Liver (tissue), 9 donors: ENCODE measurements around the gene NIPSNAP2. TPM values are rescaled to one million over a fixed set of nuclear protein-coding genes. Genes with fewer than 3 reads are reported as not detected.

Source experiments
- DNase-seq: peaks from one replicate; pipeline ENCODE4 v3.0.0-alpha.2; 2017; ENCODE audit warnings: low spot score
- H3K27ac ChIP-seq, 2 donors: one replicate each; pipeline ENCODE4 v1.7.0; 2013; ENCODE audit warnings: inconsistent platforms in 2 of 2, low read length in 2 of 2, control low read depth in 1 of 2, low read depth in 1 of 2, mild to moderate bottlenecking in 1 of 2
- H3K27me3 ChIP-seq, 4 donors: one replicate each; pipeline versions ENCODE4 v1.6.1 to v1.7.0; 2013; ENCODE audit warnings: low read length in 3 of 4, inconsistent platforms in 1 of 4, mild to moderate bottlenecking in 1 of 4, moderate library complexity in 1 of 4; ENCODE audit not compliant: control insufficient read depth in 4 of 4, insufficient read depth in 4 of 4
- H3K36me3 ChIP-seq, 4 donors: one replicate each; pipeline versions ENCODE4 v1.6.1 to v1.7.0; 2013; ENCODE audit warnings: low read length in 3 of 4, mild to moderate bottlenecking in 3 of 4, low read depth in 1 of 4, moderate library complexity in 1 of 4; ENCODE audit not compliant: control insufficient read depth in 4 of 4, insufficient read depth in 3 of 4
- H3K4me1 ChIP-seq, 4 donors: one replicate each; pipeline versions ENCODE4 v1.6.1 to v1.7.0; 2013; ENCODE audit warnings: low read length in 3 of 4, mild to moderate bottlenecking in 3 of 4, moderate library complexity in 1 of 4; ENCODE audit not compliant: control insufficient read depth in 4 of 4, insufficient read depth in 4 of 4
- H3K4me3 ChIP-seq, 3 donors: one replicate each; pipeline versions ENCODE4 v1.6.1 to v1.7.0; 2013; ENCODE audit warnings: low read length in 3 of 3, control low read depth in 1 of 3, low read depth in 1 of 3, mild to moderate bottlenecking in 1 of 3
- H3K9ac ChIP-seq, 2 donors: one replicate each; pipeline ENCODE4 v1.7.0; 2013; ENCODE audit warnings: low read length in 2 of 2, mild to moderate bottlenecking in 2 of 2, moderate library complexity in 2 of 2, control low read depth in 1 of 2, low read depth in 1 of 2
- H3K9me3 ChIP-seq, 4 donors: one replicate each; pipeline versions ENCODE4 v1.6.1 to v1.7.0; 2013; ENCODE audit warnings: low read length in 3 of 4; ENCODE audit not compliant: control insufficient read depth in 4 of 4
- EGR1 ChIP-seq, 2 donors: IDR thresholded peaks; 2 replicates each; pipeline ENCODE4 v1.6.1; 2016 to 2018; ENCODE audit warnings: antibody characterized with exemption in 2 of 2, low read depth in 2 of 2
- FOXA1 ChIP-seq: IDR thresholded peaks from 2 replicates; pipeline ENCODE4 v1.6.1; 2016; ENCODE audit warnings: antibody characterized with exemption
- FOXA2 ChIP-seq: IDR thresholded peaks from 2 replicates; pipeline ENCODE4 v1.6.1; 2016; ENCODE audit warnings: antibody characterized with exemption
- GABPA ChIP-seq, 2 donors: IDR thresholded peaks in 1 of 2; conservative IDR thresholded peaks in 1 of 2; 2 replicates each; pipeline ENCODE4 v1.6.1; 2016; ENCODE audit warnings: antibody characterized with exemption in 2 of 2, mild to moderate bottlenecking in 1 of 2, moderate library complexity in 1 of 2
- HNF4A ChIP-seq, 2 donors: conservative IDR thresholded peaks; 2 replicates each; pipeline ENCODE4 v1.6.1; 2016; ENCODE audit warnings: antibody characterized with exemption in 2 of 2, mild to moderate bottlenecking in 2 of 2
- HNF4G ChIP-seq: IDR thresholded peaks from 2 replicates; pipeline ENCODE4 v1.6.1; 2016; ENCODE audit warnings: antibody characterized with exemption
- JUND ChIP-seq, 2 donors: IDR thresholded peaks; 2 replicates each; pipeline ENCODE4 v1.6.1; 2016; ENCODE audit warnings: antibody characterized with exemption in 2 of 2
- NR2F2 ChIP-seq: IDR thresholded peaks from 2 replicates; pipeline ENCODE4 v1.6.1; 2016; ENCODE audit warnings: antibody characterized with exemption
- RAD21 ChIP-seq, 2 donors: IDR thresholded peaks; 2 replicates each; pipeline ENCODE4 v1.6.1; 2016; ENCODE audit warnings: antibody characterized with exemption in 2 of 2, mild to moderate bottlenecking in 2 of 2
- RXRA ChIP-seq, 2 donors: IDR thresholded peaks; 2 replicates each; pipeline ENCODE4 v1.6.1; 2017 to 2018; ENCODE audit warnings: antibody characterized with exemption in 2 of 2, mild to moderate bottlenecking in 1 of 2
- SP1 ChIP-seq: IDR thresholded peaks from 2 replicates; pipeline ENCODE4 v1.6.1; 2018; ENCODE audit warnings: antibody characterized with exemption, mild to moderate bottlenecking
- TAF1 ChIP-seq: conservative IDR thresholded peaks from 2 replicates; pipeline ENCODE4 v1.6.1; 2016; ENCODE audit warnings: antibody characterized with exemption, mild to moderate bottlenecking
- YY1 ChIP-seq: IDR thresholded peaks from 2 replicates; pipeline ENCODE4 v1.6.1; 2016; ENCODE audit warnings: antibody characterized with exemption, mild to moderate bottlenecking
- WGBS: extraction: QIAGEN DNeasy Blood & Tissue Kit; methylation state at CpG from one replicate; pipeline ENCODE4 v1.1.7; 2013; 5-methylcytosine and 5-hydroxymethylcytosine counted together
- polyA plus RNA-seq, 2 donors: library from polyadenylated mRNA; stranded (reverse) in 1 of 2; unstranded in 1 of 2; fragments of 200-250 nt in 1 of 2; fragments of >200 nt in 1 of 2; fragmentation: Nextera tagmentation in 1 of 2; extraction: Ambion mirVana in 1 of 2; gene quantifications; one replicate each; pipeline versions ENCODE4 v1.2.1 to v1.2.3, GENCODE V29; 2013 to 2015
- total RNA-seq, 2 donors: library from RNA; depleted of rRNA; stranded (reverse); fragments of >200 nt; gene quantifications; one replicate each; pipeline ENCODE4 v1.2.3, GENCODE V29; 2014
- TF ChIP-seq, protein P1 (sequence below): IDR thresholded peaks from 2 replicates; pipeline ENCODE4 v1.6.1; 2016; ENCODE audit warnings: antibody characterized with exemption
- TF ChIP-seq, protein P2 (sequence below): IDR thresholded peaks from 2 replicates; pipeline ENCODE4 v1.6.1; 2016; ENCODE audit warnings: antibody characterized with exemption
- TF ChIP-seq, protein P3 (sequence below): IDR thresholded peaks from 2 replicates; pipeline ENCODE4 v1.6.1; 2016; ENCODE audit warnings: antibody characterized with exemption, mild to moderate bottlenecking
- TF ChIP-seq, protein P4 (sequence below): fragments of 150-350 bp; IDR thresholded peaks from 2 replicates; pipeline ENCODE4 v1.5.1; 2017; ENCODE audit warnings: improper control_type of control experiment, low read depth, low read length; ENCODE audit not compliant: missing input control
- TF ChIP-seq, protein P5 (sequence below): IDR thresholded peaks from 2 replicates; pipeline ENCODE4 v1.6.1; 2016; ENCODE audit warnings: antibody characterized with exemption
- donor health status: healthy.
- donor health status: healthy.
- donor health status: healthy.
- donor health status: healthy.
- donor health status: healthy.

Gene NIPSNAP2
- total and polyA plus RNA-seq, 4 donors = 6.0 to 20.4 (median 11.8) TPM

DNA sequence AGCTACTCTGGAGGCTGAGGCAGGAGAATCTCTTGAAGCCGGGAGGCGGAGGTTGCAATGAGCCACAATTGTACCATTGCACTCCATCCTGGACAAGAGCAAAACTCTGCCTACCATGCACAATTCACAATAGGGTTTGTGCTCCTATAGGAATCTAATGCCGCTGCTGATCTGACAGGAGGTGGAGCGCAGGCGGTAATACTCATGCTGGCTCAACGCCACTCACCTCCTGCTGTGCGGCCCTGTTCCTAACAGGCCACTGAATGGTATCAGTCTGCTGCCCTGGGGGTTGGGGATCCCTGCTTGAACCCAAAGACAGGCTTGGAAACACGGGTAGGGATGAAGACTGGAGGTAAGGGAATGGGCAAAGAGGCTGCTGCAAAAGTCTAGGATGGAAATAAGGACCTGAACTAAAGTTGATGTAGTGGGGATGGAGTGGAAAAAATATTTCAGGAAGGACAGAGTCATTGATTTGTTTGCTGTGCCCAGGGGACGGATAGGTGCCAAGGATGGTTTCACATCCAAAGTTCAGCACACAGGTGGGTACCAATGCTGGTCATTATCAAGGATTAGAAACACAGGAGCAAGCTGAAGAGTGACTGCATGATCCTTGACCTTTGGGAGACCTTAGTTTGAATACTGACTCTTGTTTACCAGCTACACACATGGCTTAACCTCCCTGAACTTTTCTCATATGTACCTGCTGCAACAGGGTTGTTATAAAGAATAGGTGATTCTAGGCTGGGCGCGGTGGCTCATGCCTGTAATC is 10.5 kb upstream of the NIPSNAP2 start:
- no peak for DNase-seq
- 78% methylated on average over 11 of the region's 11 CpGs for WGBS
- Histone ChIP-seq H3K4me1 (peaks cover 2 to 18% (median 11%) of the 10 kb centered on the region in 4 donors), H3K9ac (no peak overlapping the region), H3K9me3 (no peaks in the 10 kb centered on the region), H3K4me3 (no peak overlapping the region), H3K27ac (no peak overlapping the region), H3K36me3 (peaks cover 0 to 5% (median 2%) of the 10 kb centered on the region in 4 donors), H3K27me3 (no peaks in the 10 kb centered on the region)
- TF ChIP-seq, protein P1, sequence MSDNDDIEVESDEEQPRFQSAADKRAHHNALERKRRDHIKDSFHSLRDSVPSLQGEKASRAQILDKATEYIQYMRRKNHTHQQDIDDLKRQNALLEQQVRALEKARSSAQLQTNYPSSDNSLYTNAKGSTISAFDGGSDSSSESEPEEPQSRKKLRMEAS = peak; percentile 13
- TF ChIP-seq RXRA (IDR thresholded peaks at IDR 0.05) = peak; percentile 81 to 83
- TF ChIP-seq HNF4G = peak; percentile 19
- TF ChIP-seq SP1 = peak; percentile 61
- no peak for TF ChIP-seq FOXA1
- no peak for TF ChIP-seq JUND (IDR thresholded peaks at IDR 0.05)
- TF ChIP-seq RAD21 (IDR thresholded peaks at IDR 0.05) = no peak
- peak; percentile 66 for TF ChIP-seq HNF4A (conservative IDR thresholded peaks at IDR 0.05)
- peak; percentile 48 for TF ChIP-seq FOXA2
- peak; percentile 57 for TF ChIP-seq NR2F2
- TF ChIP-seq YY1 = peak; percentile 23

DNA sequence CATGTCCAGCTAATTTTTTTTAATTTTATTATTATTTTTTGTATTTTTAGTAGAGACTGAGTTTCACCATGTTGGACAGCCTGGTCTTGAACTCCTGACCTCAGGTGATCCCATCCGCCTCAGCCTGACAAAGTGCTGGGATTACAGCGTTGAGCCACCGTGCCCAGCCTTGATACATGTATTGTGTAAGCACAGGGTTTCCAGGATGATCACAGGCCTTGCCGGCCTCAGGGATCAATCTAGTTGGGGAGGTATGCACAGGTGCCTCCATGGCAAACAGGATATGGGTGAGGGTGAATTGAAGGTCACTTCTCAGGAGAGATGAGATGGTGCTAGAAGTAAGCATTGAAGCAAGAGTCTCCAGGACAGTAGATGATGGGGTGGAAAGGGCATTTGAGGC is 7.2 kb upstream of the NIPSNAP2 start:
- TF ChIP-seq RXRA (IDR thresholded peaks at IDR 0.05) (peak in 1 of 2 donors; percentile 10), HNF4A (conservative IDR thresholded peaks at IDR 0.05) (no peak)
- Histone ChIP-seq H3K4me1 (peaks cover 2 to 16% (median 10%) of the 10 kb centered on the region in 4 donors), H3K4me3 (no peak overlapping the region), H3K36me3 (peaks cover 0 to 5% (median 2%) of the 10 kb centered on the region in 4 donors), H3K27ac (no peak overlapping the region), H3K9ac (no peak overlapping the region), H3K27me3 (no peaks in the 10 kb centered on the region), H3K9me3 (no peaks in the 10 kb centered on the region)
- 62% methylated on average over 4 of the region's 4 CpGs for WGBS
- DNase-seq = no peak

DNA sequence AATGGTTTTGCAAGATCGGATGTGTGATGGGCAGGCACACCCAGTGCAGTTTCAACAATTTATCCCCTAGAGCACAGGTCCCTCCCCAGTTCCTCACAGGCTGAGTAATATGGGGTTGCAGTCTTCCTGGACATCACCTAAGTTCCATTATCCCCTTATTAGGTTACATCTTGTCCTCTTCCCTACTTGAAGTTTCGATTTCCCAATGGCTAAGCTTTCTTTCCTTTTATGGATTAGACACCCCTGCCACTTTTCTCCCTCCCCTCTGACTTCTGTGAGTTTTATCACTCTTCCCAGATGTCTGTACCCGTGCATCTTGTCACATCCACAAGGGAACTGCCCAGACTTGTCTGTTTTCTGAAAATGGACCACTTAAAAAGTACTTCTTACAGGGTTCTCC is 2.4 kb upstream of the NIPSNAP2 start:
- WGBS = 87% methylated on average over 3 of the region's 3 CpGs
- Histone ChIP-seq H3K9me3 (no peaks in the 10 kb centered on the region), H3K4me3 (no peak overlapping the region), H3K9ac (no peak overlapping the region), H3K27me3 (no peaks in the 10 kb centered on the region), H3K36me3 (no peaks in the 10 kb centered on the region), H3K27ac (no peak overlapping the region), H3K4me1 (peaks cover 0 to 19% (median 13%) of the 10 kb centered on the region in 4 donors)
- no peak for DNase-seq
- TF ChIP-seq NR2F2 = no peak
- TF ChIP-seq TAF1 = no peak
- TF ChIP-seq, protein P1 = no peak
- TF ChIP-seq HNF4A (conservative IDR thresholded peaks at IDR 0.05) = no peak
- TF ChIP-seq RAD21 (IDR thresholded peaks at IDR 0.05) = no peak
- TF ChIP-seq FOXA2 = no peak
- TF ChIP-seq, protein P2, sequence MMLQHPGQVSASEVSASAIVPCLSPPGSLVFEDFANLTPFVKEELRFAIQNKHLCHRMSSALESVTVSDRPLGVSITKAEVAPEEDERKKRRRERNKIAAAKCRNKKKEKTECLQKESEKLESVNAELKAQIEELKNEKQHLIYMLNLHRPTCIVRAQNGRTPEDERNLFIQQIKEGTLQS = no peak
- TF ChIP-seq, protein P3, sequence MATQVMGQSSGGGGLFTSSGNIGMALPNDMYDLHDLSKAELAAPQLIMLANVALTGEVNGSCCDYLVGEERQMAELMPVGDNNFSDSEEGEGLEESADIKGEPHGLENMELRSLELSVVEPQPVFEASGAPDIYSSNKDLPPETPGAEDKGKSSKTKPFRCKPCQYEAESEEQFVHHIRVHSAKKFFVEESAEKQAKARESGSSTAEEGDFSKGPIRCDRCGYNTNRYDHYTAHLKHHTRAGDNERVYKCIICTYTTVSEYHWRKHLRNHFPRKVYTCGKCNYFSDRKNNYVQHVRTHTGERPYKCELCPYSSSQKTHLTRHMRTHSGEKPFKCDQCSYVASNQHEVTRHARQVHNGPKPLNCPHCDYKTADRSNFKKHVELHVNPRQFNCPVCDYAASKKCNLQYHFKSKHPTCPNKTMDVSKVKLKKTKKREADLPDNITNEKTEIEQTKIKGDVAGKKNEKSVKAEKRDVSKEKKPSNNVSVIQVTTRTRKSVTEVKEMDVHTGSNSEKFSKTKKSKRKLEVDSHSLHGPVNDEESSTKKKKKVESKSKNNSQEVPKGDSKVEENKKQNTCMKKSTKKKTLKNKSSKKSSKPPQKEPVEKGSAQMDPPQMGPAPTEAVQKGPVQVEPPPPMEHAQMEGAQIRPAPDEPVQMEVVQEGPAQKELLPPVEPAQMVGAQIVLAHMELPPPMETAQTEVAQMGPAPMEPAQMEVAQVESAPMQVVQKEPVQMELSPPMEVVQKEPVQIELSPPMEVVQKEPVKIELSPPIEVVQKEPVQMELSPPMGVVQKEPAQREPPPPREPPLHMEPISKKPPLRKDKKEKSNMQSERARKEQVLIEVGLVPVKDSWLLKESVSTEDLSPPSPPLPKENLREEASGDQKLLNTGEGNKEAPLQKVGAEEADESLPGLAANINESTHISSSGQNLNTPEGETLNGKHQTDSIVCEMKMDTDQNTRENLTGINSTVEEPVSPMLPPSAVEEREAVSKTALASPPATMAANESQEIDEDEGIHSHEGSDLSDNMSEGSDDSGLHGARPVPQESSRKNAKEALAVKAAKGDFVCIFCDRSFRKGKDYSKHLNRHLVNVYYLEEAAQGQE = no peak
- TF ChIP-seq FOXA1 = no peak
- no peak for TF ChIP-seq EGR1 (IDR thresholded peaks at IDR 0.05; ENCODE audit: low read depth in 2 of 2)
- TF ChIP-seq, protein P4, sequence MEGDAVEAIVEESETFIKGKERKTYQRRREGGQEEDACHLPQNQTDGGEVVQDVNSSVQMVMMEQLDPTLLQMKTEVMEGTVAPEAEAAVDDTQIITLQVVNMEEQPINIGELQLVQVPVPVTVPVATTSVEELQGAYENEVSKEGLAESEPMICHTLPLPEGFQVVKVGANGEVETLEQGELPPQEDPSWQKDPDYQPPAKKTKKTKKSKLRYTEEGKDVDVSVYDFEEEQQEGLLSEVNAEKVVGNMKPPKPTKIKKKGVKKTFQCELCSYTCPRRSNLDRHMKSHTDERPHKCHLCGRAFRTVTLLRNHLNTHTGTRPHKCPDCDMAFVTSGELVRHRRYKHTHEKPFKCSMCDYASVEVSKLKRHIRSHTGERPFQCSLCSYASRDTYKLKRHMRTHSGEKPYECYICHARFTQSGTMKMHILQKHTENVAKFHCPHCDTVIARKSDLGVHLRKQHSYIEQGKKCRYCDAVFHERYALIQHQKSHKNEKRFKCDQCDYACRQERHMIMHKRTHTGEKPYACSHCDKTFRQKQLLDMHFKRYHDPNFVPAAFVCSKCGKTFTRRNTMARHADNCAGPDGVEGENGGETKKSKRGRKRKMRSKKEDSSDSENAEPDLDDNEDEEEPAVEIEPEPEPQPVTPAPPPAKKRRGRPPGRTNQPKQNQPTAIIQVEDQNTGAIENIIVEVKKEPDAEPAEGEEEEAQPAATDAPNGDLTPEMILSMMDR = no peak
- no peak for TF ChIP-seq HNF4G
- no peak for TF ChIP-seq GABPA (IDR thresholded peaks at IDR 0.05 in 1 of 2, conservative IDR thresholded peaks at IDR 0.05 in 1 of 2)
- TF ChIP-seq YY1 = no peak
- TF ChIP-seq SP1 = no peak
- TF ChIP-seq, protein P5, sequence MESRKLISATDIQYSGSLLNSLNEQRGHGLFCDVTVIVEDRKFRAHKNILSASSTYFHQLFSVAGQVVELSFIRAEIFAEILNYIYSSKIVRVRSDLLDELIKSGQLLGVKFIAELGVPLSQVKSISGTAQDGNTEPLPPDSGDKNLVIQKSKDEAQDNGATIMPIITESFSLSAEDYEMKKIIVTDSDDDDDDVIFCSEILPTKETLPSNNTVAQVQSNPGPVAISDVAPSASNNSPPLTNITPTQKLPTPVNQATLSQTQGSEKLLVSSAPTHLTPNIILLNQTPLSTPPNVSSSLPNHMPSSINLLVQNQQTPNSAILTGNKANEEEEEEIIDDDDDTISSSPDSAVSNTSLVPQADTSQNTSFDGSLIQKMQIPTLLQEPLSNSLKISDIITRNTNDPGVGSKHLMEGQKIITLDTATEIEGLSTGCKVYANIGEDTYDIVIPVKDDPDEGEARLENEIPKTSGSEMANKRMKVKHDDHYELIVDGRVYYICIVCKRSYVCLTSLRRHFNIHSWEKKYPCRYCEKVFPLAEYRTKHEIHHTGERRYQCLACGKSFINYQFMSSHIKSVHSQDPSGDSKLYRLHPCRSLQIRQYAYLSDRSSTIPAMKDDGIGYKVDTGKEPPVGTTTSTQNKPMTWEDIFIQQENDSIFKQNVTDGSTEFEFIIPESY = no peak
- TF ChIP-seq RXRA (IDR thresholded peaks at IDR 0.05) = no peak
- no peak for TF ChIP-seq JUND (IDR thresholded peaks at IDR 0.05)
